Activated naive CD8-positive, alpha-beta T cell treated with anti-CD3 and anti-CD28 coated beads, Interleukin-2, amount 50 U/mL, for 16 hours (primary cell): ENCODE measurements around the gene APOF.
"Not testable (repeated sequence)": the region's sequence is repeated elsewhere in the genome, so short reads cannot be mapped to it uniquely, and the experiment has no call there.

Experiments used
- DNase-seq: peaks from one replicate; pipeline ENCODE4 v3.0.0-alpha.2; 2020; ENCODE audit warnings: low read depth, low spot score

APOF gene, protein sequence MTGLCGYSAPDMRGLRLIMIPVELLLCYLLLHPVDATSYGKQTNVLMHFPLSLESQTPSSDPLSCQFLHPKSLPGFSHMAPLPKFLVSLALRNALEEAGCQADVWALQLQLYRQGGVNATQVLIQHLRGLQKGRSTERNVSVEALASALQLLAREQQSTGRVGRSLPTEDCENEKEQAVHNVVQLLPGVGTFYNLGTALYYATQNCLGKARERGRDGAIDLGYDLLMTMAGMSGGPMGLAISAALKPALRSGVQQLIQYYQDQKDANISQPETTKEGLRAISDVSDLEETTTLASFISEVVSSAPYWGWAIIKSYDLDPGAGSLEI

DNA sequence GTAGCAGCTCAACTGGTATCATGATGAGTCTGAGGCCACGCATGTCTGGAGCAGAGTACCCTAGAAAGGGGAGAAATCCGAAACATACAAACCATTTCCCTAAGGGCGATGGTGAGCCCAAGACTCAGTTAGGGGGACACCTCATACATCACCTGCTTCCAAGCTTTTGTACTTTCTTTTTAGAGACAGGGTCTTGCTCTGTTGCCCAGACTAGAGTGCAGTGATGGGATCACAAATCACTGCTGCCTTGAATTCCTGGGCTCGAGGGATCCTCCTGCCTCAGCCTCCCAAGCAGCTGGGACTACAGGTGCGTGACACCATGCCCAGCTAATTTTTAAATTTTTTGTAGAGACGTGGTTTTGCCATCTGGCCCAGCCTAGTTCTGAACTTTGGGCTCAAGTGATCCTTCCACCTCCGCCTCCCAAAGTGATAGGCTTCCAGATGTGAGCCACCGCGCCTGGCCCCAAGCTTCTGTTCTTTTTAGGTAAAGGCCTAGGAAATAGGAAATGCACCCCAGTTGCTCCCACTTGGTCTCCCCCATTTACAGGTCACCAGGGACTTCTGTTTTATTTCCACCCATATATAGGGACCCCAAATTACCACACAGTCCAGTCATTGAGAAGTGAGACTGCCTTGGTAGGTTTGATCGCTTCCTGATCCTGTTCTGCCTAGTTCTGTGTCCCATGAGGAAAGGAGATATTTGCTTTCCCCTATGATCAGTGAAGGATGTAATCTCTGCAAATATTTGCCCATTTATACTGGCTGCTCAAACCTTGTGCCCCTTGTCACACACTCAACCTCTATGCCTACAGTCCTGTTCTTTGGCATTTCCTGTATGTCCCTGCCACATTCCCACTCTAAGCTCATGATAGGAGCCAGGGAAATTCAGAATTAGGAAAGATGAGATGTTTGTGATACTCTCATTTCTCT is at the start of gene APOF:
Gene APOF (minus strand): TSS at position 728 of the 930 bp plus-strand sequence. CDS start 112 bp downstream, at position 616.
- DNase-seq: no peak

DNA sequence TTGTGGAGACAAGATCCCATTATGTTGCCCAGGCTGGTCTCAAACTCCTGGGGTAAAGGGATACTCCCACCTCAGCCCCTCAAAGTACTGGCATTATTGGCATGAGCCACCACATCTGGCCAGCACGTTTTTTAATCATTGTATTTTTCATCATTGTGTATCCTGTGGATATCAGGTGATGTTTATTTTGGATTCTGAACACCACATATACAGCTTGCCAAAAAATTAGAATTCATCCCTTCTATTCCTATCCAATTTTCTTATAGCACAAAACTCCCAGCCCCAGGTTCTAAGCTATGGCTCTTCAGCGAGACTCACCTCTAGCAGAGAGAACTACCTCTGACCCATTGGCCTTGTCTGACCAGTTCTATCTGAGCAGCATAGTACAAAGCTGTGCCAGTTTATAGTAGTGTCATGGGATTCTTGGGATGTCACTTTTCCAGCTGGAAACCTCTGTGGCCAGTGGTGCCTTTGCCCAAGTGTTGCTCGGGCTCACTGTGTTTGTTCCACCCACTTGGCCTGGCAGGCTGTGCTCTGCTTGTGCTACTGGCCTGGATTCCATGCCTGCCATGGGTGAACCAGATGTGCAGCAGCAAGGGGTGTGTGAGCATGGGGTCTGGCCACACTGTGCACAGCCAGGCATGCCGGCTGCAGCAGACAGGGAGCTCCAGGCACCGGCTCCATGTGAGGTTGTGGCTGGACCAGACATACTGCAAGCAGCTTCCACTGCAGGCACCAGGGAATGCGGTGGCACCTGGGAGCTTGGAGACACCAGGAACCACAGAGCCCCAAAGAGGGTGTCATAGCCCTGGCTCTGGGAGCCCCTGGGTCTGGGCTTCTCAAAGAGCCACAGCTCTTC is 49.4 kb upstream of the APOF start:
- DNase-seq: no peak

DNA sequence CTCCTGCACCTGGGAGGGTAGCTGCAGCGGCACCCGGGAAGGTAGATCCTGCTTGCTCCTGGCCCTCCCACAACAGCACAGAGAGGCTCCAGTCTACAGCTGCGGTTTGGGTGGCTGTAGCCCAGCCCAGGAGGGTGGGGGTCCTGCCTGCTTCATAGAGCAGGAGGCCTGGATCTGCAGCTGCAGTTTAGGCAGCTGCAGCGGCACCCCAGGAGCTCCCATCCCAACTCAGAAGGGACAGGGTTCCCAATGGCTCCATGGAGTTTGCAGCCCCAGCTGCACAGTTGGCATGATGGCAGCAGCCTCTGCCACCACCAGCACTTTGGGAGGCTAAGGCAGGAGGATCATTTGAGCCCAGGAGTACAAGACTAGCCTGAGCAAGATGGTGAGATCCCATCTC is 48.1 kb upstream of the APOF start:
- no peak for DNase-seq

DNA sequence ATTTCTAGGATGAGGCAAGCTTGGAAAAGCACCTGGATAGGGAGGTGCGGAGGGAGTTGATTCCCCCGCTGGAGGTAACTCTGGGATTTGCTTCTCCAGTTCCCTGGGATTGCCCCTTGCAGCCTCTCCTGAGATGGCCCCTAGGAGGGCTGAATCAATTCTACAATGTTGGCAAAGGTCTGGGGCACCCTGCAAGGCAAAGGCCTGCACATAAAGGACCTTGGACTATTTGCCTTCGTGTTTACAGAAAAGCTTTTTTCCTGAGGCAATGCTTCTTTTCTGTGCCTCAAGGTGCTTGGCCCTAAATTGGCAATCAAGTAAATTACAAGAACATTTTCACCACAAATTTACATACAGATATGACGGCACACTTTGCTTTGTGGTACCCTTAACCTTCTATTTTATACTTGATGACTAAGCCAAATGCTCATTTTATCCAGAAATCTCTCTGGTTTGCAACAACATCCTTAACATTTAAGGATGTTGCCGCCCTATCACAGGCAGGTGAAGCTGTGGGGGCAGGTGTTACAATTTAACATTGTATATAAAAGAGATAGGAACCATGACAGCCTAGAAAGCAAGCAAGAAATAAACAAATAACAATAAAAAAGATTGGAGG is 46.3 kb upstream of the APOF start:
- no peak for DNase-seq

DNA sequence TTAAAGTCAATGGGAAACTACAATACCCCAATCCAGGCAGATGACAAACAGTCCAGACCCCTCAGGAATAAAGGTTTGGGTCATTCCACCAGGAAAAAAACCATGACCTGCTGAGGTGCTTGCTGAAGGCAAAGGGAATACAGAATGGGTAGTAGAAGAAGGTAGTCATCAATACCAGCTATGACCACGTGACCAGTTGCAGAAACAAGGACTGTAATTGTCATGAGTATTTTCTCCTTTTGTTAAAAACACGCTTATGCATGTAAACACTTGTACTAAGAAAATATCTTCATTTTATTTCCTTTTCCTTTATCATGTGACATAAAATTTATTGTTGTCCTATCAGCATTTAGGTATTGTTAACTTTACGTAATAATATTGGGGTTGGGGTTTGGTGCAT is 41.6 kb upstream of the APOF start:
- DNase-seq: not testable (repeated sequence)

DNA sequence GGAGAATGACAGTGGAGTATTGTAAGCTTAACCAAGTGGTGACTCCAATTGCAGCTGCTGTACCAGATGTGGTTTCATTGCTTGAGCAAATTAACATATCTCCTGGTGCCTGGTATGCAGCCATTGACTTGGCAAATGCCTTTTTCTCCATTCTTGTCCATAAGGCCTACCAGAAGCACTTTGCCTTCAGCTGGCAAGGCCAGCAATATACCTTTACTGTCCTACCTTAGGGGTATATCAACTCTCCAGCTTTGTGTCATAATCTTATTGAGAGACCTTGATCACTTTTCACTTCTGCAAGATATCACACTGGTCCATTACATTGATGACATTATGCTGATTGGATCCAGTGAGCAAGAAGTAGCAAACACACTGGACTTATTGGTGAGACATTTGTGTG is 39.0 kb upstream of the APOF start:
- not testable (repeated sequence) for DNase-seq

DNA sequence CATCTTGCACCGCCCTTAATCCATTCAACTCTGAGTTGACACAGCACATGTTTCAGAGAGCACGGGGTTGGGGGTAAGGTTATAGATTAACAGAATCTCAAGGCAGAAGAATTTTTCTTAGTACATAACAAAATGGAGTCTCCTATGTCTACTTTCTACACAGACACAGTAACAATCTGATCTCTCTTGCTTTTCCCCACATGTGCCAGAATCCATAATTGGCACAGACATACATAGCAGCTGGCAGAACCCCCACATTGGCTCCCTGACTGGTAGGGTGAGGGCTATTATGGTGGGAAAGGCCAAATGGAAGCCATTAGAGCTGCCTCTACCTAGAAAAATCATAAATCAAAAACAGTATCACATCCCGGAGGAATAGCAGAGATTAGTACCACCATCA is 38.5 kb upstream of the APOF start:
- not testable (repeated sequence) for DNase-seq

DNA sequence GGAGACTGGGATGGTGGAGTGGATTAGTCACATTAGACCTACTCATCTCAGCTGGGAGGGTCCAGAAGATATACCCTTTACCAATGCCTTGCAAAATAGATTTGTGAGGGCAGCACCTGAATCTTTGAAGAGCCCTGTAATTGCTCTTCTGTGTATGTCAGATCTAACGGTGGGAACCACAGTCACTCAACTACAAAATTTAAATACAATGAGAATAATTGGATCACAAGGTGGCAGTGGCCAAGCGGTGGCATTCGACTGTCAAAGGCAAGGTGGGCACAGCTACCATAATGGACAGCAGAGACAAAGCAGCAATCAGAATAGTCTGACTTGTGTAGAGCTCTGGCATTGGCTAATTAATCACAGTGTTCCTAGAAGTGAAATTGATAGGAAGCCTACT is 36.8 kb upstream of the APOF start:
- DNase-seq: not testable (repeated sequence)

DNA sequence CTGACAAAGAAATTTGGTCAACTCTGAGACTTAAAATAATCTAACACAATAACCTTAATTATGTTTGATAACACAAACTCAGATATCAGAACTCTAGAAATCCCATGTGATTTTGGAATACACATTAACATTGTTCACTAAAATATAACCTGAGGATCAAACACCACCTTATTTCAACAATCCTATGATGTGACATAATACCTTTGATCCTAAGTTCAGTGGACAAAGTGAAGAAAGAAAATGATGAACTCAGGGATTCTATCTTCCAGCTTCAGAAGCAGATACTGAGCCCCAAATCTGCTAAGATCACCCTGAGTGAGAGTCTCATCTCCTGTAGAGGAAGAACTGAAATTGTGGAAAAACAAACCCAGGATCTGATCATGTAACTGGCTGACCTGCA is 35.7 kb upstream of the APOF start:
- no peak for DNase-seq

DNA sequence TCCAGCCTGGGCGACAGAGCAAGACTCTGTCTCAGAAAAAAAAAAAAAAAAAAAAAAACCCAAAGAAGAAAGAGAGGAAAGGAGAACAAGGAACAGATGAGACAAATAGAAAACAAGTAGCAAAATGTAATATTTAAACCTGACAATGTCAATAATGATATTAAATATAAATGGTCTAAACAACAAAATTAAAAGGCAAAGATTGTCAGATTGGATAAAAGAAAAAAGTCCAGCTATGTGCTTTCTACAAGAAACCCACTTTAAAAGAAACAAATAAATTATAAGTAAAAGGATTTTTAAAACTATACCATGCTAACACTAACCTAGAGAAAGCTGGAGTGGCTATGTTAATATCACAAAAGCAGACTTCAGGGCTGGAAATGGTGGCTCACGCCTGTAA is 29.7 kb upstream of the APOF start:
- no peak for DNase-seq

DNA sequence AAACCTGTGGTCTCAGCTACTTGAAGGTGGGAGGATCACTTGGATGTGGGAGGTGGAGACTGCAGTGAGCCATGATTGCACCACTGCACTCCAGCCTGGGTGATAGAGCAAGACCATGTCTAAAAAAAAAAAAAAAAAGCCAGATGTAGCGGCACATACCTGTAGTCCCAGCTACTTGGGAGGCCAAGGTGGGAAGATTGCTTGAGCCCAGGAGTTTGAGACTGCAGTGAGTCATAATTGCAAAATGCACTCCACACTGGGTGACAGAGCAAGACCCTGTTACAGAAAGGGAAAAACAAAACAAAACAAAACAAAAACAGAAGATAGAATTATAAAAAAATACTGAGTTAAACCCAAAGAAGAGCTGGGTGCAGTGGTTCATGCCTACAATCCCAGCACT is 29.1 kb upstream of the APOF start:
- no peak for DNase-seq

DNA sequence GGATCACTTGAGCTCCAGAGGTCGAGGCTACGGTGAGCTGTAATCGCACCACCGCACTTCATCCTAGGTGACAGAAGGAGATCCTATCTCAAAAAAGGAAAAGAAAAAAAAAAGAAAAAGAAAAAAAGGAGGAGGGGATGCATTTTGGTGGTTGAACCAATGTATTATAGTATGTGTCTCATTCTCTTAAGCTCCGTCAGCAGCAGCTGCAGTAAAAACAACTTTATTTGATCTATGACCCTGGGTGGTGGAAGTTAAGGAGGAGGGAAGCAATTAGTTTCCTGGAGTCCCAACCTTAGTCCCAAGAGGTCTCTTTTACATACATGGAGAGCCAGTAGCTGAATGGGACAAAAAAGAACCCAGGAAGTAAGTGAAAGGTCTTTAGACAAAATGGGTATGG is 26.8 kb upstream of the APOF start:
- DNase-seq: no peak

DNA sequence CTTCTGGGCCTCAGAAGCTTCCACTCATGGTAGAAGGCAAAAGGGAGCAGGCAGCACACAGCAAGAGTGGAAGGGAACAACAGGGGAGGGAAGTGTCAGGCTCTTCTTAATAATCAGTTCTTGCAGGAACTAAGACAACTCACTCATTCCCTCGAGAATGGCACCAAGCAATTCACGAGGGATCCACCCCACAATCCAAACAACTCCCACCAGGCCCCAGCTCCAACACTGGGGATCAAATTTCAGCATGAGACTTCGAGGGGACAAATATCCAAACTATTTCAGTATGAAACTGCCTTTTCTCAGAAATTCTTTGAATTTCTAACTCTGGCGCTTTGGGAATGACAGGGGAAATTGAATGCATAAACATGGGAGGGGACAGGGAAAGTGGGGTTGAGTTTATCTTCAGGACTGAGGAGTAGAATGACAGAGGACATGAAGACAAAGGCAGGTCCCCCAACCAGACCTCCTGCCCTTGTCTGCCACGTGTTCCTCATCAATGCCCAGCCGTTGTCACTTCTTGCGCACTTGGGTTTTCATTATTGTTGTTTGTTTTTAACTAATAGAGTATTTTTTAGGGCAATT is 24.6 kb upstream of the APOF start:
- DNase-seq: no peak

DNA sequence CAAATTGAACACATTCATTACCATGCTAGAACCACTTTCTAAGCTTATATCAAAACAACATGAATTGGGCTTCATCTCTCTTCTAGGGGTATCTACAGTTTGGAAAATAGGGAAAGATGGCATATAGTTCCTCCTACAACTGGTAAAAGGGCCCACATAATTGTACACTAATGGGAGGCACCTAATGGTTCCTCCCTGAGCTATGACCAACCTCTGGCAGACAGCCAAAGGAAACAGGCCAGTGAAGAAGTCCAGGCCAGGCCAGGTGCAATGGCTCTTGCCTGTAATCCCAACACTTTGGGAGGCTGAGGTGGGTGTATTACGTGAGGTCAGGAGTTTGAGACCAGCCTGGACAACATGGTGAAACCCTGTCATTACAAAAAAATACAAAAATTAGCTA is 23.2 kb upstream of the APOF start:
- DNase-seq: no peak

DNA sequence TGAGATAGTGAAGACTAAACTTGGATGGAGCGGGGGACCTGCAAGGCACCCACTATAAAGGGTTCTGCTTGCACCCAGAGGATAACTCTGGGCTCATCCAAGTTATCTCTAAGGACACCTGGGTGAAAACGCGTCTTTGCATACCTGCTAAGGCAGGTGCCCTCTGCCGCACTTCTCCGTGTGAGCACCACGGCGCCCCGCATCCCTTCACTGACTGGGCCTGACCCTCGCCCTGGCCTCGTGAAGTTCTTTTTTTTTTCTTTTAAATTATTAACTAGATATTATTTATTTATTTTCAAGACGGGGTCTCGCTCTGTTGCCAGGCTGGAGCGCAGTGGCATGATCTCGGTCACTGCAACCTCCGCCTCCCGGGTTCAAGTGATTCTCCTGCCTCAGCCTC is 20.0 kb upstream of the APOF start:
- DNase-seq: no peak

DNA sequence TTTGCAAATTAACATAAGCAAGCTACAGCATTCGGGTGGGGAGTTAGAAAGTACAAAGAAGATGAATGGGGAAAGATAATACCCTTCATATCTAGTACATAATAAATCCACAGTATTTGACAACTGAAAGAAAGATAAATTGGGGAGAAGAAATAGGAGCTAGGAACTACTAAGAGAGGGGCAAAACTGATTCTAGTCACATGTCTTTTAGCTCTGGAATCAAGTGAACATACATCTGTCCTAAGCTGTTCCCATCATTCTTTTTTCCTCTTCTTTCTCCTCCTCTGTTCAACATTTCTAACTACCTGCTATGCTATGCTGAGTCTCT is 15.3 kb upstream of the APOF start:
- DNase-seq: no peak

DNA sequence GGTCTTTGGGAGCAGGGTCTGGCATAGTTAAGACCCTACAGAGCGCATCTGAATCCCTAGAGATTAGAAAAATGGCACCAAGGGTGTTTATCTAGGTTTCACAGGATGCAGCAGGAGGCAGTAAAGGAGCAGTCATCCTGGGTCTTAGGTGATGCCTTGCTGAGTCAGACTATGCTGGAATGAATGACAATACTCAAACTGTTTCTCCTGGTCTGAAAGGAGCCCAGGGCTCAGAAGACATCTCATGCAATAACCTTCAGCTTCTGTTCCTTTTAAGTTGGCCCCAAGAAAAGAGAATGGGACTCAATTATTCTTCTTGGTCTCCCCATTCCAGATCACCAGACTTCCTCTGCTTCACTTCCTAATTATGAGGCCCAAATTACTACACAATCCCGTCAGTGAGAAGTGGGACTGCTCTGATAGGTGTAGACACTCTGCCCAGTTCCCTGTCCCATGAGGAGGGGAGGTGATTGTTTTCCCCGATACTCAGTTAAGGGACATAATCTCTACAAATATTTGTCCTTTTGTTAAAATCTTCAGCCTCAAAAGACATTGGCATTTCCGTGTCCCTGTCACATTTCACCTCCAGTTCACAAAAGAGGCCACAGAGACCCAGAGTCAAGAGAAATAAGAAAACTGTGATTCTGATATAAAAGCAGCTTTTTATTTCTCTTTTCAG is 14.8 kb upstream of the APOF start:
- no peak for DNase-seq

DNA sequence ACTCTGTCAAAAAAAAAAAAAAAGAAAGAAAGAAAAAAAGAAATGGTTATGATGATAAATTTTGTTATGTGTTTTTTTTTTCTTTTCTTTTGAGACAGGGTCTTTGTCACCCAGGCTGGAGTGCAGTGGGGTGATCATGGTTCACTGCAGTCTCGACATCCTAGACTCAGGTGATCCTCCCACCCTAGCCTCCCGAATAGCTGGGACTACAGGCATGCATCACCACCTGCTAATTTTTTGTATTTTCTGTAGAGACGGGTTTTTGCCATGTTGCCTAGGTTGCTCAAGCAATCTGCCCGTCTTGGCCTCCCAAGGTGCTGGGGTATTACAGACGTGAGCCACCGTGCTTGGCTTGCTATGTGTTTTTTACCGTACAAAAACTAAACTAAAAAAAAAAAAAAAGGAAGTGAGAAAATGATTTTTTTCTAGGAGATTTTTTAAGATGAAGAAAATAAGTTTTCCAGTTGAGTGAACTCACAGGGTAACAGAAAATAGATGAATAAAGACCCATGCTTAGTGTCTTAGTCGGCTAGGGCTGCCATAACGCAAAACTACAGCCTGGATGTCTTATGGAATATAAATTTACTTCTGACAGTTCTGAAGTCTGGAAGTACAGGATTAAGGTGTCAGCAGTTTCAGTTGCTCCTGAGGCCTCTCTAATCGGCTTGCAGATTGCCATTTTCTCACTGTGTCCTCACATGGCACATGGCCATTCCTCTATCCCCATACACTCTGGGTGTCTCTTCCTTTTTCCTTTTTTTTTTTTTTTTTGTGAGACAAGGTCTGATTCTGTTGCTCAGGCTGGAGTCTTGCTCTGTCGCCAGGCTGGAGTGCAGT is 13.2 kb upstream of the APOF start:
- DNase-seq: no peak

DNA sequence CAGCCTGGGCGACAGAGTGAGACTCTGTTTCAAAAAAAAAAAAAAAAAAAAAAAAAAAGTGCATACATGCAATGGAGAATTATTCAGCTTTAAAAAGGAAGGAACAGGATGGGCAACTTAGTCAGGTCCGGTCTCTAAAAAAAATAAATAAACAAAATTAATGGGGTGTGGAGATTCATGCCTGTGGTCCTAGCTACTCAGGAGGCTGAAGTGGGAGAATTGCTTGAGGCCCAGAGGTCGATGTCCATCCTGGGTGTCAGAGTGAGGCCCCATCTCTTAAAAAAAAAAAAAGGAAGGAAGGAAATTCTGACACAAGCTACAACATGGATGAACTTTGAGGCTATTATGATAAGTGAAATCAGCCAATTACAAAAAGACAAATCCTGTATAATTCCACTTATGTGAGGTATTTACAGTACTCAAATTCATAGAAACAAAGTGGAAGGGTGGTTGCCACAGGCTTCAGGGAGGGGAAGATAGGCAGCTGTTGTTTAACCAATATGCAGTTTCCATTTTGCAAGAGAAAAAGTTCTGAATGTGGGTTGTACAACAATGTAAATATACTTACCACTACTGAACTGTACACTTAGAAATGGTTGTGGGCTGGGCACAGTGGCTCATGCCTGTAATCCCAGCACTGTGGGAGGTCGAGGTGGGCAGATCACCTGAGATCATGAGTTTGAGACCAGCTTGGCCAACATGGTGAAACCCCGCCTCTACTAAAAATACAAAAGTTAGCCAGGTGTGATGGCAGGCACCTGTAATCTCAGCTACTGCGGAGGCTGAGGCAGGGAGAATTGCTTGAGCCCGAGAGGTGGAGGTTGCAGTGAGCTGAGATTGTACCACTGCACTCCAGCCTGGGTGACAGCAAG is 12.3 kb upstream of the APOF start:
- DNase-seq: no peak
